H54 (cell line): ENCODE measurements around the gene CLTB.

Experiments
- DNase-seq: peaks from one replicate; pipeline ENCODE4 v3.0.0; 2011; ENCODE audit warnings: low spot score, mixed read lengths; ENCODE audit not compliant: insufficient read length
- FAIRE-seq: peaks from 3 replicates; lab custom pipeline; 2011; peaks lifted over from hg19 to GRCh38; lab: Jason Lieb, UNC
- POLR2A ChIP-seq: IDR thresholded peaks from 2 replicates; pipeline ENCODE4 v1.6.1; 2011; ENCODE audit warnings: low read depth, mild to moderate bottlenecking, low read length

Gene CLTB

GRCh38 chr5:176386491-176386890 is 29.8 kb downstream of the CLTB start:
- DNase-seq (no peak), FAIRE-seq (no peak)
- no peak for TF ChIP-seq POLR2A

GRCh38 chr5:176384991-176385390 is 31.3 kb downstream of the CLTB start:
- no peak for TF ChIP-seq POLR2A
- no peak for DNase-seq
- FAIRE-seq: no peak

GRCh38 chr5:176384366-176384930 is 31.9 kb downstream of the CLTB start:
- DNase-seq: no peak
- FAIRE-seq: no peak
- no peak for TF ChIP-seq POLR2A

- no peak for TF ChIP-seq POLR2A
- FAIRE-seq: no peak
- no peak for DNase-seq
Measured at GRCh38 chr5:176383961-176384360, 32.4 kb downstream of the CLTB start.

- DNase-seq (no peak), FAIRE-seq (no peak)
- TF ChIP-seq POLR2A: no peak
Measured at GRCh38 chr5:176383248-176383905, 33.0 kb downstream of the CLTB start.

- no peak for FAIRE-seq
Measured at GRCh38 chr5:176382721-176383120, 33.6 kb downstream of the CLTB start.

GRCh38 chr5:176381979-176382378 is 34.4 kb downstream of the CLTB start:
- DNase-seq (no peak), FAIRE-seq (no peak)
- no peak for TF ChIP-seq POLR2A

More at GRCh38 chr5:176382721-176383120, 33.6 kb downstream of the CLTB start:
- no peak for DNase-seq
- no peak for TF ChIP-seq POLR2A

GRCh38 chr5:176381423-176381822 is 34.9 kb downstream of the CLTB start:
- DNase-seq: no peak
- no peak for FAIRE-seq
- TF ChIP-seq POLR2A: no peak

GRCh38 chr5:176379881-176380280 is 36.5 kb downstream of the CLTB start:
- FAIRE-seq (no peak), DNase-seq (no peak)
- TF ChIP-seq POLR2A: no peak

- FAIRE-seq: no peak
- TF ChIP-seq POLR2A: no peak
Measured at GRCh38 chr5:176373100-176373818, 43.1 kb downstream of the CLTB start.

GRCh38 chr5:176371621-176372539 is 44.5 kb downstream of the CLTB start:
- FAIRE-seq (no peak), DNase-seq (no peak)
- no peak for TF ChIP-seq POLR2A

More at GRCh38 chr5:176373100-176373818, 43.1 kb downstream of the CLTB start:
- DNase-seq: no peak

GRCh38 chr5:176369934-176370711 is 46.2 kb downstream of the CLTB start:
- FAIRE-seq: no peak
- no peak for TF ChIP-seq POLR2A
- DNase-seq: no peak

GRCh38 chr5:176368726-176369125 is 47.6 kb downstream of the CLTB start:
- FAIRE-seq (no peak), DNase-seq (no peak)
- TF ChIP-seq POLR2A: no peak
